ENCODE data around the gene ADAM12.
"Not testable (repeated sequence)": the region's sequence is repeated elsewhere in the genome, so short reads cannot be mapped to it uniquely, and the experiment has no call there.

ADAM12 gene

DNA sequence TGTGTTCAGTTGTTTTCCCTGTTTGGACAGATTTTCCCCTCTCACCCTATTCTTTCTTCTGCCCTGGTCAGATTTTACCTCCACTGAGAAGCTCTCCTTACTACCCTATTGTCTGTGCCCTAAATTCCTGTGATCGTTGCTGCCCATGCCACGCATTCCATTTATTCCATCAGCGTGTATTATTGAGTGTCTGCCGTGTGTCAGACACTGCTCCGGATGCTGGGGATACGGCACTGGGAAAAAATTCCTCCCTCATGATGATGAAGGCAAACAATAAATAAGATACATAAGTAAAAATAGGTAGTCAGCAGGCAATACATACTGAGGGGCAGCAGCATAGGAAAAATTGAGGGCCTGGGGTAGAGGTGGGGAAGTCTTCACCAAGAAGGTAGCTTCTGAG is 405.1 kb downstream of the ADAM12 start:
- Mint-ChIP-seq H3K4me1 (ENCODE audit: low read depth) (no peaks in the 10 kb centered on the region), H3K4me3 (no peak overlapping the region), H3K36me3 (ENCODE audit: low read depth) (no peaks in the 10 kb centered on the region), H3K27ac (no peak overlapping the region), H3K9me3 (no peaks in the 10 kb centered on the region), H3K27me3 (ENCODE audit: low read depth) (no peaks in the 10 kb centered on the region)

DNA sequence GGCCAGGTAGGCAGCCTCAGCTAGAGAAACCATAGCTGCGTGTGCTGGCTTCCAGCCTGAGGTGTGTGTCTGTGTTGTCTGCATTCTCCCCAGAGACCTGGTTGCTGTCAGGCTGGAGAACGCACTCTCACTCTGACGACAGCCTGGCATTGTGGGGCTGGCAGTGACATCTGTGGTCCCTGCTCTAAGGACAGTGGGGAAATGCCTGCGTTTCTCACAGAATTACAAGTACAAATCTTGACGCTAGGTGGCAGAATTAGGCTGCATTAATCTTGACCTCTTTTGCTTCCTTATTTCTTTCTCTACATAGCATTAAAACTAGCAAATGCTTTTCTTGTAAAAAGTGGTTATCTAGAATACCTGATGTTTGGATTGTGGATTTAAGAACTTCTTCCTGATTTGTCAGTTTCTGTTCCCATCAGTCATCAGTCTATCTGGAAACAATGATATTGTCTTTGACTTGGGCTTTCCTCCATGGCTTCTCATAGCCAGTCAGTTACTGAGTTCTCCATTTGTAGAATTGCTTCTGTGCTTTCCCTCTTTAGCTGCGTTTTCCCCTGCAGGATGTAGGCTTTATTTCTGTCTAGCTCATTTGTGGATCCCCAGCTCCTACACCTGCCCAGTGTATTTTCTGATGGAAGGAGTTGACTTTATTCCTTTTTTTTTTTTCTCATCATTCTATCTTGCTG is 405.9 kb downstream of the ADAM12 start:
- H3K36me3 Mint-ChIP-seq (ENCODE audit: low read depth) = no peaks in the 10 kb centered on the region
- H3K4me3 Mint-ChIP-seq = no peak overlapping the region
- no peaks in the 10 kb centered on the region for H3K27me3 Mint-ChIP-seq (ENCODE audit: low read depth)
- H3K4me1 Mint-ChIP-seq (ENCODE audit: low read depth) = no peaks in the 10 kb centered on the region
- H3K27ac Mint-ChIP-seq = no peak overlapping the region
- H3K9me3 Mint-ChIP-seq = no peaks in the 10 kb centered on the region

DNA sequence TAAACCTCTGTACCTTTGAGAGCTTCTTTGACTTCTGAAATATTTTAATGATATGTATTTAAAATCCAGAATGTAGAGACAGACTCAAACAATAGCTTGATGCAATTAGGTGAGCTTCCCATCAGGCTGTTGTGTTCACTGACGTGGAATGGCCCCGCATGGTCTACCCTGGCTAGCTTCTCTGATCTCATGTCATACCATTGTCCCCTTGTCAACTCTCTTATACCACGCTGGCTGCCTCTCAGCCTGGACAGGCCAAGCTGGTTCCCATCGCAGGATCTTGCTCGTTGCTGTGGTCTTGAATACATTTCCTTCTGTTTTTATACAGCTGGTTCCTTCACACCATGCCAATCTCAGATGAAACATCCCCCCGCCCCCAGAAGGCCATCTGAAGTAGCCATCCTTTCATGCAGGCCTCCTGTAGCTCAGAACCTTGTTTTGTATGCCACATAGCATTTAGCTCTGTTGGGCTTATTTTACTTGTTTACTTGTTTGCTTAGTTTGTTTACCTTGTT is 407.7 kb downstream of the ADAM12 start:
- H3K27ac Mint-ChIP-seq = no peak overlapping the region
- H3K27me3 Mint-ChIP-seq (ENCODE audit: low read depth) = no peaks in the 10 kb centered on the region
- no peaks in the 10 kb centered on the region for H3K36me3 Mint-ChIP-seq (ENCODE audit: low read depth)
- no peaks in the 10 kb centered on the region for H3K9me3 Mint-ChIP-seq
- no peak overlapping the region for H3K4me3 Mint-ChIP-seq
- no peaks in the 10 kb centered on the region for H3K4me1 Mint-ChIP-seq (ENCODE audit: low read depth)

DNA sequence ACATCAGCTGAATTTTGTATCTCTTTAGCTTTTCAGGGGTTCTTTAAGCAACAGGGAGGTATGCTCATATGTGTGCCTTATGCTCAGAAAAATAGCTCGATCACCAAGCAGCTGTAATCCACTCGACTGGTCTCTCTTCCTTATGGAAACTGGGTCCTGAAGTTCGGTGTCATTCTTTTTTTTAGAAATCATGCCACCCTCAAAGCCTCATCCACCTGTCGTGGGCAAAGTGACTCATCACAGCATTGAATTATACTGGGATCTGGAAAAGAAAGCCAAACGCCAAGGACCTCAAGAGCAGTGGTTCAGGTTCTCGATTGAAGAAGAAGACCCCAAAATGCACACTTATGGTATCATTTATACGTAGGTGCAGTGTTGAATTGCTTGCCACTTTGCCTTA is 408.3 kb downstream of the ADAM12 start:
- Mint-ChIP-seq H3K36me3 (ENCODE audit: low read depth) (no peaks in the 10 kb centered on the region), H3K4me3 (no peak overlapping the region), H3K9me3 (no peaks in the 10 kb centered on the region), H3K4me1 (ENCODE audit: low read depth) (no peaks in the 10 kb centered on the region), H3K27ac (no peak overlapping the region), H3K27me3 (ENCODE audit: low read depth) (no peaks in the 10 kb centered on the region)

DNA sequence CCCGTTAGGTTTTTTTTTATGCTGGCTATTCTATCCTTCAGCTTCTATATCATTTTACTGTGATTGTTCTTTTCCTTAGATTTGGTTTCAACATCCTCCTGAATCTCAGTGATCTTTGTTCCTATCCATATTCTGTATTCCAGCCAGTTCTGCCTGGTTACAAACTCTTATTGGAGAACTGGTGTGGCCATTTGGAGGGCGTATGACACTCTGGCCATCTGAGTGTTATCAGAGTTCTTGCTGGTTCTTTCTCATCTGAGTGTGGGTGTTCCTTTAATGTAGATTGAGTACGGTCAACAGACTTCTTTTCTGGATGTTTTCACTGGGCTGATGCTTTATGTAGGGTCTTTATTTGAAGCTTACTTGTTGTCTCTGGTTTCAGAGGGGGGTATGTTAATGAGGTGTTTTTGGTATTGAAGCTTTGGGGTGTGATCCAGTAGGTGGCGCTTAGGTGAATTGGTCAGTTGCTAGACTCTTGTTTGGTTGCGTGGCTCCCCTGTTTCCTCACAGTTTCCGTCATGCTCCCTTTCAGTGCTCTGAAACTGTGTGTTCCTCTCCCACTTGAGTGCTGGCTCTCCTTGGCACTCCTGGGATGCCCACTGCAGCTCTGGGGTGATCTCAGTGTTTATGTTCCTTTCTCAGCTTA is 411.2 kb downstream of the ADAM12 start:
- H3K27ac Mint-ChIP-seq = no peak overlapping the region
- no peaks in the 10 kb centered on the region for H3K36me3 Mint-ChIP-seq (ENCODE audit: low read depth)
- H3K9me3 Mint-ChIP-seq = no peaks in the 10 kb centered on the region
- H3K4me1 Mint-ChIP-seq (ENCODE audit: low read depth) = no peaks in the 10 kb centered on the region
- no peaks in the 10 kb centered on the region for H3K27me3 Mint-ChIP-seq (ENCODE audit: low read depth)
- H3K4me3 Mint-ChIP-seq = no peak overlapping the region

DNA sequence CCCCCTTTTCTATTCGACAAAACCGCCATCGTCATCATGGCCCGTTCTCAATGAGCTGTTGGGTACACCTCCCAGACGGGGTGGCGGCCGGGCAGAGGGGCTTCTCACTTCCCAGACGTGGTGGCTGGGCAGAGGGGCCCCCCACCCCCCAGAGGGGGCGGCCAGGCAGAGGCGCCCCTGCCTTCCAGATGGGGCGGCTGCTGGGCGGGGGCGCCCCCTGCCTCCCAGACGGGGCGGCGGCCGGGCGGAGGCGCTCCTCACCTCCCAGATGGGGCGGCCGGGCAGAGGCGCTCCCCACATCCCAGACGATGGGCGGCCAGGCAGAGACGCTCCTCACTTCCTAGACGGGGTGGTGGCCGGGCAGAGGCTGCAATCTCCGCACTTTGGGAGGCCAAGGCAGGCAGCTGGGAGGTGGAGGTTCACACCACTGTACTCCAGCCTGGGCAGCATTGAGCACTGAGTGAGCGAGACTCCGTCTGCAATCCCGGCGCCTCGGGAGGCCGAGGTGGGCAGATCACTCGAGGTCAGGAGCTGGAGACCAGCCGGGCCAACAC is 418.1 kb downstream of the ADAM12 start:
- H3K4me1 Mint-ChIP-seq (ENCODE audit: low read depth); H3K4me3 Mint-ChIP-seq; H3K27ac Mint-ChIP-seq; H3K27me3 Mint-ChIP-seq (ENCODE audit: low read depth); H3K9me3 Mint-ChIP-seq; H3K36me3 Mint-ChIP-seq (ENCODE audit: low read depth): not testable (repeated sequence)

DNA sequence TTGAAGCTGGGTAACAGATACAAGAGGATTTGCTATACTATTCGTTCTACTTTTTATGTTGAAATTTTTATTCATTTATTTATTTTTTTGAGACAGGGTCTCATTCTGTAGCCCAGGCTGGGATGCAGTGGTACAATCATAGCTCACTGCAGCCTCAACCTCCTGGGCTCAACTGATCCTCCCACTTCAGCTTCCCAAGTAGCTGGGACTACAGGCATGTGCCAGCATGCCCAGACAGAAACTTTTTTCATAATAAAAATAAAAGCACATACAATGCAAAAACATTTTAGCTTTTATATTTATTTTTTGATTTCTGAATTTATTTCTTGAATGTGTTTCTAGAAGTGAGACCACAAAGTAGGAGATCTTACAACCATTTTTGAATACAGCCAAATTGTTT is 420.7 kb downstream of the ADAM12 start:
- Mint-ChIP-seq H3K27me3 (ENCODE audit: low read depth) (no peaks in the 10 kb centered on the region), H3K36me3 (ENCODE audit: low read depth) (no peaks in the 10 kb centered on the region), H3K4me3 (no peak overlapping the region), H3K9me3 (no peaks in the 10 kb centered on the region), H3K27ac (no peak overlapping the region), H3K4me1 (ENCODE audit: low read depth) (no peaks in the 10 kb centered on the region)

DNA sequence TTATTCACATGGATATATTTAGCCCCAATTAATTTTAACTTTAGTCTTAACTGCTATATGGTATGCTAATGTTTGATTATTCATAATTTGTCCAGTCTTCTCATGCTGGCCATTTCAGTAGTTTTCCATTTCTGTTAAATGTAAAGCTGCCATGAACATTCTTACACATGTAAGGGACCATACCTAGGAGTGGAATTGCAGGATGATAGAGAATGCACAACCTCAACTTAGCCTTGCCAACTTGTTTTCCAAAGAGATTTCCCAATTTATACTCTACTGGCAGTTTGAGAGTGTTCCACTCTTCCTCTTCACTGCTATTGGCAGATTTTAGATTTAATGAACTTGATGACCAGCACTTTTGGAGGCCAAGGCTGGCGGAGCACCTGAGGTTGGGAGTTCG is 423.7 kb downstream of the ADAM12 start:
- H3K36me3 Mint-ChIP-seq (ENCODE audit: low read depth) = no peaks in the 10 kb centered on the region
- H3K4me3 Mint-ChIP-seq = no peak overlapping the region
- no peak overlapping the region for H3K27ac Mint-ChIP-seq
- H3K27me3 Mint-ChIP-seq (ENCODE audit: low read depth) = no peaks in the 10 kb centered on the region
- no peaks in the 10 kb centered on the region for H3K4me1 Mint-ChIP-seq (ENCODE audit: low read depth)
- no peaks in the 10 kb centered on the region for H3K9me3 Mint-ChIP-seq
